ENCODE measurements around the gene REST. TPM values are rescaled to one million over a fixed set of nuclear protein-coding genes. Genes with fewer than 3 reads are reported as not detected.

The REST gene
- total and polyA plus RNA-seq, 2 donors (not counting 3 experiments of a cell fraction or from before 2014, with no cell fraction given) = 7.0 to 45.9 TPM

DNA sequence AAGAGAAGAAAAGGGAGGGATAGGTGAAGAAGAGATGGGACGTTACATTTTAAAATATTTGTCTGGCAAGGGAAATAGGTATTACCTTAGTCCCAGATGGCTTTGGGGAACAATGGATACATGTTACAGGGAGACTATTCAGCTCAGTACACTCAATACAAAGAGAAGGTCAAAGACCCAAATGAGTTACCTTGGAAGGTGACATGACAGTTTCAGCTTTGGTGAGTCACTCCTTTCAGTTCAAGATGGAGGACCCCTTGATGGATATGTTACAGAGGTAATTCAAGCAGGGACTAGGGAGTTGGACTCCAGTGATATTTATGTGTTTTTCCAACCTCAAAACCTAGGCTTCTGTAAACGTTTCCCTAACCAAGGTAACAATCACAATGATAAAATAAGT, 64.7 kb downstream of the REST start:
- Histone ChIP-seq H3K9me1 (replicated peaks; ENCODE audit: control insufficient read depth, extremely low read depth, insufficient read depth, low read length) (no peaks in the 10 kb centered on the region), H2AFZ (ENCODE audit: low read depth, low read length) (no peak overlapping the region), H3K27ac (ENCODE audit: insufficient read depth, low read depth, low read length) (no peak overlapping the region), H3K4me2 (ENCODE audit: insufficient read depth, low read length) (no peak overlapping the region), H4K20me1 (replicated peaks; ENCODE audit: control insufficient read depth, extremely low read depth, insufficient read depth, low read length) (no peaks in the 10 kb centered on the region), H3K4me3 (replicated peaks in 1 of 3; ENCODE audit: insufficient read depth in 1 of 3, low read depth in 1 of 3, low read length in 3 of 3) (no peak overlapping the region), H3K27me3 (ENCODE audit: control insufficient read depth in 2 of 2, insufficient read depth in 2 of 2, low read length in 2 of 2) (no peaks in the 10 kb centered on the region), H3K9me3 (replicated peaks; ENCODE audit: control insufficient read depth, insufficient read depth, low read length) (no peaks in the 10 kb centered on the region), H3K36me3 (ENCODE audit: control insufficient read depth in 2 of 2, extremely low read depth in 1 of 2, insufficient read depth in 2 of 2, low read length in 2 of 2) (peaks cover 7 to 16% of the 10 kb centered on the region in 2 experiments), H3K4me1 (ENCODE audit: control insufficient read depth, extremely low read depth, insufficient read depth, low read length) (peaks cover 2% of the 10 kb centered on the region), H3K9ac (replicated peaks; ENCODE audit: extremely low read depth, insufficient read depth, low read length) (no peak overlapping the region), H3K79me2 (ENCODE audit: control insufficient read depth, insufficient read depth, low read length) (peaks cover 25% of the 10 kb centered on the region)
- no peak for DNase-seq (ENCODE audit: low read depth, low spot score)
- POLR2A ChIA-PET = no interaction called here
- no TSS peak for BruUV-seq (replicated peaks)
- TF ChIP-seq, protein P1, sequence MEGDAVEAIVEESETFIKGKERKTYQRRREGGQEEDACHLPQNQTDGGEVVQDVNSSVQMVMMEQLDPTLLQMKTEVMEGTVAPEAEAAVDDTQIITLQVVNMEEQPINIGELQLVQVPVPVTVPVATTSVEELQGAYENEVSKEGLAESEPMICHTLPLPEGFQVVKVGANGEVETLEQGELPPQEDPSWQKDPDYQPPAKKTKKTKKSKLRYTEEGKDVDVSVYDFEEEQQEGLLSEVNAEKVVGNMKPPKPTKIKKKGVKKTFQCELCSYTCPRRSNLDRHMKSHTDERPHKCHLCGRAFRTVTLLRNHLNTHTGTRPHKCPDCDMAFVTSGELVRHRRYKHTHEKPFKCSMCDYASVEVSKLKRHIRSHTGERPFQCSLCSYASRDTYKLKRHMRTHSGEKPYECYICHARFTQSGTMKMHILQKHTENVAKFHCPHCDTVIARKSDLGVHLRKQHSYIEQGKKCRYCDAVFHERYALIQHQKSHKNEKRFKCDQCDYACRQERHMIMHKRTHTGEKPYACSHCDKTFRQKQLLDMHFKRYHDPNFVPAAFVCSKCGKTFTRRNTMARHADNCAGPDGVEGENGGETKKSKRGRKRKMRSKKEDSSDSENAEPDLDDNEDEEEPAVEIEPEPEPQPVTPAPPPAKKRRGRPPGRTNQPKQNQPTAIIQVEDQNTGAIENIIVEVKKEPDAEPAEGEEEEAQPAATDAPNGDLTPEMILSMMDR (IDR thresholded peaks at IDR 0.05; ENCODE audit: extremely low read depth in 1 of 2, insufficient read depth in 1 of 2, low read depth in 1 of 2, low read length in 2 of 2) = no peak
- no peak for TF ChIP-seq GATA2 (IDR thresholded peaks at IDR 0.05; ENCODE audit: insufficient read depth, insufficient read length, low read depth, low read length)
- no peak for TF ChIP-seq POLR2AphosphoS5 (IDR thresholded peaks at IDR 0.05; ENCODE audit: insufficient read depth, low read depth, low read length)
- TF ChIP-seq FOS (IDR thresholded peaks at IDR 0.05; ENCODE audit: borderline replicate concordance, insufficient read depth, low read length) = no peak
- TF ChIP-seq EZH2 (IDR thresholded peaks at IDR 0.05; ENCODE audit: borderline replicate concordance, low read depth, low read length, severe bottlenecking) = no peak
- no peak for TF ChIP-seq MYC (IDR thresholded peaks at IDR 0.05; ENCODE audit: low read depth, low read length)
- TF ChIP-seq POLR2A (IDR thresholded peaks at IDR 0.05; ENCODE audit: low read depth, low read length) = no peak
- TF ChIP-seq JUN (IDR thresholded peaks at IDR 0.05; ENCODE audit: borderline replicate concordance, insufficient read depth, insufficient read length, low read depth) = no peak
- TF ChIP-seq, protein P2, sequence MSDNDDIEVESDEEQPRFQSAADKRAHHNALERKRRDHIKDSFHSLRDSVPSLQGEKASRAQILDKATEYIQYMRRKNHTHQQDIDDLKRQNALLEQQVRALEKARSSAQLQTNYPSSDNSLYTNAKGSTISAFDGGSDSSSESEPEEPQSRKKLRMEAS (IDR thresholded peaks at IDR 0.05; ENCODE audit: insufficient read depth, insufficient read length) = no peak
- intact Hi-C loops (cut with micrococcal nuclease) (no loop called here), dilution Hi-C loops (cut with MboI; ENCODE audit: extremely low pct_ligation_motif_present, low sequenced_read_pairs) (no loop called here)
- no peak for FAIRE-seq
- CTCF ChIA-PET = no interaction called here

Measured in endothelial cell of umbilical vein (primary cell).